Measurements from ENCODE around the gene CRB3.

GRCh38 chr19:6510618-6511017 is 46.5 kb downstream of the CRB3 start:
- TF ChIP-seq KLF6 (CRISPR knock-in tag; IDR thresholded peaks at IDR 0.05; ENCODE audit: borderline replicate concordance) (no peak), ARNT (IDR thresholded peaks at IDR 0.05) (no peak)

Measured in K562 (cell line).